OCI-LY7 (cell line): ENCODE results near the gene ARSJ. TPM values are rescaled to one million over a fixed set of nuclear protein-coding genes. Genes with fewer than 3 reads are reported as not detected.

Source experiments
- BruUV-seq: library from RNA; stranded (reverse); fragments of 400-500 nt; replicated peaks from 2 replicates; lab custom pipeline; 2021; lab: Mats Ljungman, UMichigan
- CTCF ChIA-PET: fragments of 300-600 bp; sonication (Branson Sonifier 250); formaldehyde crosslinking; loops from one replicate; lab custom pipeline; 2022; ENCODE audit warnings: antibody characterized with exemption; ENCODE audit not compliant: unreplicated experiment; lab: Charles Lee
- POLR2A ChIA-PET: fragments of 300-600 bp; sonication (Branson Sonifier 250); formaldehyde crosslinking; loops from one replicate; lab custom pipeline; 2022; ENCODE audit warnings: antibody characterized with exemption; lab: Charles Lee
- DNase-seq: peaks from one replicate; pipeline ENCODE4 v3.0.0-alpha.2; 2015; ENCODE audit warnings: low spot score
- H2AFZ ChIP-seq: fragments of 200-600 bp; sonication (generic), shearing (Covaris generic); 2 replicates; pipeline ENCODE4 v1.6.1; 2014; ENCODE audit warnings: mild to moderate bottlenecking, antibody characterized with exemption, low read length, moderate library complexity
- H3K27ac ChIP-seq: fragments of 200-600 bp; sonication (generic); 2 replicates; pipeline ENCODE4 v1.5.1; 2014; ENCODE audit warnings: mixed run types, low read depth, mild to moderate bottlenecking, moderate library complexity, low read length, inconsistent platforms; ENCODE audit not compliant: poor library complexity, severe bottlenecking
- H3K36me3 ChIP-seq: fragments of 200-600 bp; sonication (generic); 2 replicates; pipeline ENCODE4 v1.6.1; 2014; ENCODE audit warnings: mild to moderate bottlenecking, antibody characterized with exemption, low read length, moderate library complexity, mixed read lengths; ENCODE audit not compliant: insufficient read depth
- H3K4me1 ChIP-seq: fragments of 200-600 bp; sonication (generic); 2 replicates; pipeline ENCODE4 v1.5.1; 2014; ENCODE audit warnings: mild to moderate bottlenecking, low read length; ENCODE audit not compliant: insufficient read depth, poor library complexity, severe bottlenecking
- H3K4me2 ChIP-seq: fragments of 200-600 bp; sonication (generic); 2 replicates; pipeline ENCODE4 v1.6.1; 2014; ENCODE audit warnings: mild to moderate bottlenecking, low read length
- H3K4me3 ChIP-seq: fragments of 200-600 bp; sonication (generic); 2 replicates; pipeline ENCODE4 v1.5.1; 2014; ENCODE audit warnings: mild to moderate bottlenecking, low read depth, low read length; ENCODE audit not compliant: poor library complexity, severe bottlenecking
- H3K79me2 ChIP-seq: fragments of 200-600 bp; sonication (generic); 2 replicates; pipeline ENCODE4 v1.6.1; 2016; ENCODE audit warnings: low read depth, mild to moderate bottlenecking, low read length, moderate library complexity, mixed read lengths; ENCODE audit not compliant: insufficient read depth
- H3K9me2 ChIP-seq: fragments of 200-600 bp; sonication (generic); 2 replicates; pipeline ENCODE4 v1.6.1; 2016; ENCODE audit warnings: mild to moderate bottlenecking, low read length, mixed read lengths; ENCODE audit not compliant: insufficient read depth
- H3K9me3 ChIP-seq: fragments of 200-600 bp; sonication (generic); 2 replicates; pipeline ENCODE4 v1.6.1; 2014; ENCODE audit warnings: mild to moderate bottlenecking, mixed run types, low read length, mixed read lengths
- H4K20me1 ChIP-seq: fragments of 200-600 bp; sonication (generic); 2 replicates; pipeline ENCODE4 v1.6.1; 2014; ENCODE audit warnings: mild to moderate bottlenecking, antibody characterized with exemption, low read length, moderate library complexity, mixed read lengths; ENCODE audit not compliant: insufficient read depth
- EZH2phosphoT487 ChIP-seq: fragments of 200-600 bp; sonication (generic); IDR thresholded peaks from 2 replicates; pipeline ENCODE4 v1.6.1; 2018; ENCODE audit warnings: low read depth, borderline replicate concordance, mild to moderate bottlenecking, mixed run types, antibody characterized with exemption, low read length, moderate library complexity, mixed read lengths
- intact Hi-C: fragments of 100-400 bp; cut with micrococcal nuclease; formaldehyde crosslinking; loops from one replicate; pipeline ENCODE4 v1.10.0; 2022; ENCODE audit not compliant: unreplicated experiment
- total RNA-seq, 2 experiments: library from RNA; depleted of rRNA in 1 of 2; stranded (reverse); fragments of >200 nt in 1 of 2; shearing (Covaris generic) in 1 of 2; gene quantifications; 2 replicates each; pipeline ENCODE4 v1.2.3, GENCODE V29; 2014 to 2022
- TF ChIP-seq, protein P1 (sequence below): fragments of 200-600 bp; sonication (generic); conservative IDR thresholded peaks from 2 replicates; pipeline ENCODE4 v1.5.1; 2014; ENCODE audit warnings: mild to moderate bottlenecking, antibody characterized with exemption, low read length, moderate library complexity, mixed read lengths

Gene ARSJ
- total RNA-seq, 2 experiments from 2014 or later: not detected

DNA sequence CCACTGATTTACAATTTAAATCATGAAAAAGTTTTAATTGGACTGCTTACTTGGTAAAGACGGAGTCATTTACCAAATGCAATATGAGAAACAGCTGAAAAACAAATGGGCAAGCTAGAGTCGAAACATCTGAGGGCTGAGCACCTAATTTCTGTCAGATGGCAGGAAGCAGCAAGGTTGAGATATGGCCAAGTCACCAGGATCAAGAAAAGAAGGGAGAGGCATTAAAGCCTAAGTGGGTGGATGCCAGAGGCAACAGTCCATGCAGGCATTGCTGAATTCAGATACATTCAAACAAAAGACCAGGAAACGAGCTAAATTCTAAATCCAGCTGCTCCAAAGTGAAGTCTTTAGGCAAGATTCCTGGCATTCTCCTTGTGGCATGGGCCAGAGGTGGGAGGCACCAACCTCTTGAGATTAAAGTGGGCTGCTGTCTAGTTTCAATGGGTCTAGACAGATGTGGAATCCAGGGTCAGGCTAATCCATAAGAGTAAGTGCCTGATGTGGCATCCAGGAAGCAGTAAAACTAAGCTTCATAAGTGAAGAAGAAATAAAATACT is 8.0 kb upstream of the ARSJ start:
- POLR2A ChIA-PET: no interaction called here
- H3K4me3 ChIP-seq: no peak overlapping the region

DNA sequence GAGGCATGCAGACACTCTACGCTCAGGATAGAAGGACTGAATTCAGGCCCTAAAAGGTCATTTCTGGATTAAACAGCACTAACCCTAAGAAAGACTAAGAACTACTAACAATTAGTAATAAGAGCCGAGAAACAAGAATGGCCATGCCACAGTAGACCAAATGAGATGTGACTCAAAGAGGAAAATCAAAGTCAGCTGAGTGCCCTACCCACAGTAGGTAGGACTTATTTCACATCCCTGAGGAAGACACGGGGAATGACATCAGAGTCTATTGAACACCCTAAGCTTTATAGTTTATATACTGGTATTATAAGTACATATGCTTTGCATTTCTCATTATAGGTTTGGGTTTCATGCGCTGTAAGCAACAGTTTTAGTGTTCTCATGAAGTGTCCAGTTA is 2.7 kb upstream of the ARSJ start:
- POLR2A ChIA-PET: interaction anchor here (0.6 to 1.2 kb wide), 3 partner anchors 9 to 1325 kb away, joined by 3 to 5 read pairs (median 3); no protein-coding TSS in a partner anchor
- H2AFZ ChIP-seq: no peak overlapping the region
- TF ChIP-seq, protein P1, sequence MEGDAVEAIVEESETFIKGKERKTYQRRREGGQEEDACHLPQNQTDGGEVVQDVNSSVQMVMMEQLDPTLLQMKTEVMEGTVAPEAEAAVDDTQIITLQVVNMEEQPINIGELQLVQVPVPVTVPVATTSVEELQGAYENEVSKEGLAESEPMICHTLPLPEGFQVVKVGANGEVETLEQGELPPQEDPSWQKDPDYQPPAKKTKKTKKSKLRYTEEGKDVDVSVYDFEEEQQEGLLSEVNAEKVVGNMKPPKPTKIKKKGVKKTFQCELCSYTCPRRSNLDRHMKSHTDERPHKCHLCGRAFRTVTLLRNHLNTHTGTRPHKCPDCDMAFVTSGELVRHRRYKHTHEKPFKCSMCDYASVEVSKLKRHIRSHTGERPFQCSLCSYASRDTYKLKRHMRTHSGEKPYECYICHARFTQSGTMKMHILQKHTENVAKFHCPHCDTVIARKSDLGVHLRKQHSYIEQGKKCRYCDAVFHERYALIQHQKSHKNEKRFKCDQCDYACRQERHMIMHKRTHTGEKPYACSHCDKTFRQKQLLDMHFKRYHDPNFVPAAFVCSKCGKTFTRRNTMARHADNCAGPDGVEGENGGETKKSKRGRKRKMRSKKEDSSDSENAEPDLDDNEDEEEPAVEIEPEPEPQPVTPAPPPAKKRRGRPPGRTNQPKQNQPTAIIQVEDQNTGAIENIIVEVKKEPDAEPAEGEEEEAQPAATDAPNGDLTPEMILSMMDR: no peak
- TF ChIP-seq EZH2phosphoT487: no peak
- H3K9me2 ChIP-seq: no peaks in the 10 kb centered on the region
- intact Hi-C loops: no loop called here
- BruUV-seq: no TSS peak
- no peaks in the 10 kb centered on the region for H3K79me2 ChIP-seq
- no peaks in the 10 kb centered on the region for H3K4me1 ChIP-seq
- no peak overlapping the region for H3K27ac ChIP-seq
- CTCF ChIA-PET: no interaction called here
- H3K4me3 ChIP-seq: no peak overlapping the region
- no peaks in the 10 kb centered on the region for H4K20me1 ChIP-seq
- H3K9me3 ChIP-seq: no peaks in the 10 kb centered on the region
- H3K36me3 ChIP-seq: no peaks in the 10 kb centered on the region
- DNase-seq: no peak
- no peak overlapping the region for H3K4me2 ChIP-seq

More for the DNA sequence above, 8.0 kb upstream of the ARSJ start:
- Histone ChIP-seq H3K79me2 (no peaks in the 10 kb centered on the region), H3K27ac (no peak overlapping the region), H4K20me1 (no peaks in the 10 kb centered on the region), H3K4me2 (no peak overlapping the region), H3K9me2 (no peaks in the 10 kb centered on the region), H3K36me3 (no peaks in the 10 kb centered on the region), H3K9me3 (no peaks in the 10 kb centered on the region), H2AFZ (no peak overlapping the region), H3K4me1 (no peaks in the 10 kb centered on the region)
- DNase-seq: no peak
- no TSS peak for BruUV-seq
- TF ChIP-seq EZH2phosphoT487: no peak
- TF ChIP-seq, protein P1: no peak
- CTCF ChIA-PET: no interaction called here
- intact Hi-C loops: no loop called here

DNA sequence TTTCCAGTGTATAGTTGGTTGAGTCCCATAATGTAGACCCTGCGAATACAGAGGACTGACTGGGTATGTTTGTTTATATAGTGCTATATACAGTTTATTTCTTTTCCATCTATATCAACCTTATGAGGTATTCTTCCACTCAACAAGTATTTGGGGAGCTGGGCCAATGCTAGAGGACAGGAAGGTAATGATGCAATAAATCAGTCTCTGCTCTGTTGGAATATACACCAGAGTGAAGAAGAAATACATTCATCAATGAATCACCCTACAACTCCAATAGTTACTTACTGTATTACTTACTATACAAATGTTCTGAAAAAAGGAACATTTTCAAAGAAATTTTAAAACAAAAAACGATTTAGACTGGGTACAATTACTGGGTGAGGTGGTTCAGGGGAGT is 2.1 kb upstream of the ARSJ start:
- Histone ChIP-seq H3K4me1 (no peaks in the 10 kb centered on the region), H3K79me2 (no peaks in the 10 kb centered on the region), H3K9me3 (no peaks in the 10 kb centered on the region), H3K4me2 (no peak overlapping the region), H3K4me3 (no peak overlapping the region), H2AFZ (no peak overlapping the region), H3K36me3 (no peaks in the 10 kb centered on the region), H3K27ac (no peak overlapping the region), H3K9me2 (no peaks in the 10 kb centered on the region), H4K20me1 (no peaks in the 10 kb centered on the region)
- no peak for DNase-seq
- ChIA-PET CTCF (no interaction called here), POLR2A (interaction anchor here (0.6 to 1.2 kb wide), 3 partner anchors 9 to 1325 kb away, joined by 3 to 5 read pairs (median 3); no protein-coding TSS in a partner anchor)
- no TSS peak for BruUV-seq
- intact Hi-C loops: no loop called here
- TF ChIP-seq EZH2phosphoT487: no peak
- TF ChIP-seq, protein P1: no peak
